Glomerular visceral epithelial cell (primary cell): Measurements from ENCODE around the gene G0S2.

ENCODE experiments used
- DNase-seq: peaks from one replicate; pipeline ENCODE4 v3.0.0-alpha.2; 2016; ENCODE audit errors: extremely low spot score

G0S2 gene

GRCh38 chr1:209648931-209649776, 26.1 kb upstream of the G0S2 start:
- peak; percentile 91 for DNase-seq

- DNase-seq, result peak; percentile 47
Measured at GRCh38 chr1:209650454-209650853, 24.8 kb upstream of the G0S2 start.

- peak; percentile 82 for DNase-seq
Measured at GRCh38 chr1:209651138-209651587, 24.0 kb upstream of the G0S2 start.

GRCh38 chr1:209652121-209652735, 23.0 kb upstream of the G0S2 start, which contains the start of gene LAMB3:
TSS of gene LAMB3 (minus strand) at chr1:209652425. CDS start at chr1:209650944, 1,481 bp downstream.
- no peak for DNase-seq

GRCh38 chr1:209652873-209653401, 22.3 kb upstream of the G0S2 start:
- DNase-seq, result peak; percentile 96

GRCh38 chr1:209653915-209654351, 21.3 kb upstream of the G0S2 start:
- DNase-seq, result peak; percentile 50

- DNase-seq, result peak; percentile 42
Measured at GRCh38 chr1:209655411-209656231, 19.6 kb upstream of the G0S2 start.

GRCh38 chr1:209657140-209657879, 17.9 kb upstream of the G0S2 start:
- peak; percentile 95 for DNase-seq

GRCh38 chr1:209657918-209658317, 17.3 kb upstream of the G0S2 start:
- DNase-seq, result no peak

GRCh38 chr1:209659909-209660308, 15.3 kb upstream of the G0S2 start:
- peak; percentile 62 for DNase-seq

GRCh38 chr1:209661071-209661470, 14.1 kb upstream of the G0S2 start:
- no peak for DNase-seq

GRCh38 chr1:209662879-209663327, 12.3 kb upstream of the G0S2 start:
- no peak for DNase-seq

GRCh38 chr1:209667103-209667502, 8.1 kb upstream of the G0S2 start:
- DNase-seq, result no peak

- no peak for DNase-seq
Measured at GRCh38 chr1:209667708-209668107, 7.5 kb upstream of the G0S2 start.

GRCh38 chr1:209670441-209671082, 4.7 kb upstream of the G0S2 start:
- no peak for DNase-seq

GRCh38 chr1:209672705-209673630, 2.2 kb upstream of the G0S2 start:
- DNase-seq, result no peak

- no peak for DNase-seq
Measured at GRCh38 chr1:209673631-209674417, 1.4 kb upstream of the G0S2 start.

- no peak for DNase-seq
Measured at GRCh38 chr1:209675565-209676154, 448 bp downstream of the G0S2 start.
